H9 (cell line): ENCODE measurements around the gene NUP214. TPM values are rescaled to one million over a fixed set of nuclear protein-coding genes. Genes with fewer than 3 reads are reported as not detected.

Experiments used
- DNase-seq: peaks from one replicate; pipeline ENCODE4 v3.0.0-alpha.2; 2017
- H2AFZ ChIP-seq: one replicate; pipeline ENCODE4 v1.6.1; 2013; ENCODE audit warnings: mild to moderate bottlenecking, low read length, control low read depth, moderate library complexity
- H2AK5ac ChIP-seq: 2 replicates; pipeline ENCODE4 v1.6.1; 2013; ENCODE audit warnings: low read length, control low read depth, mixed read lengths; ENCODE audit not compliant: insufficient read length
- H2BK120ac ChIP-seq: one replicate; pipeline ENCODE4 v1.6.1; 2013; ENCODE audit warnings: low read depth, mild to moderate bottlenecking, low read length, control low read depth, inconsistent platforms; ENCODE audit not compliant: poor library complexity, severe bottlenecking
- H2BK12ac ChIP-seq: 2 replicates; pipeline ENCODE4 v1.6.1; 2013; ENCODE audit warnings: low read length, control low read depth, mixed read lengths, low read depth; ENCODE audit not compliant: insufficient read length
- H2BK15ac ChIP-seq: 2 replicates; pipeline ENCODE4 v1.6.1; 2013; ENCODE audit warnings: low read depth, low read length, control low read depth
- H2BK20ac ChIP-seq: one replicate; pipeline ENCODE4 v1.6.1; 2013; ENCODE audit warnings: low read depth, mild to moderate bottlenecking, low read length, control low read depth, inconsistent platforms; ENCODE audit not compliant: poor library complexity, severe bottlenecking
- H2BK5ac ChIP-seq: 2 replicates; pipeline ENCODE4 v1.6.1; 2013; ENCODE audit warnings: low read length, control low read depth, mixed read lengths; ENCODE audit not compliant: insufficient read length
- H3K14ac ChIP-seq: 2 replicates; pipeline ENCODE4 v1.6.1; 2013; ENCODE audit warnings: low read length, control low read depth; ENCODE audit not compliant: insufficient read depth
- H3K18ac ChIP-seq: 2 replicates; pipeline ENCODE4 v1.6.1; 2013; ENCODE audit warnings: low read depth, mild to moderate bottlenecking, mixed read lengths, low read length, control low read depth; ENCODE audit not compliant: insufficient read length
- H3K23ac ChIP-seq: 2 replicates; pipeline ENCODE4 v1.6.1; 2013; ENCODE audit warnings: low read length, control low read depth, mixed read lengths, low read depth; ENCODE audit not compliant: insufficient read length
- H3K23me2 ChIP-seq: 2 replicates; pipeline ENCODE4 v1.6.1; 2013; ENCODE audit warnings: low read depth, mild to moderate bottlenecking, mixed read lengths, low read length, control low read depth; ENCODE audit not compliant: insufficient read length, poor library complexity, severe bottlenecking
- H3K27ac ChIP-seq: 2 replicates; pipeline ENCODE4 v1.5.1; 2013; ENCODE audit warnings: low read length, control low read depth, mixed read lengths, low read depth; ENCODE audit not compliant: insufficient read length
- H3K27me3 ChIP-seq: 2 replicates; pipeline ENCODE4 v1.6.1; 2013; ENCODE audit warnings: low read length, control low read depth, inconsistent platforms; ENCODE audit not compliant: insufficient read depth
- H3K4ac ChIP-seq: 2 replicates; pipeline ENCODE4 v1.6.1; 2013; ENCODE audit warnings: low read depth, mild to moderate bottlenecking, control low read depth, inconsistent platforms, low read length, moderate library complexity
- H3K4me1 ChIP-seq: 2 replicates; pipeline ENCODE4 v1.6.1; 2013; ENCODE audit warnings: low read length, control low read depth, inconsistent platforms; ENCODE audit not compliant: insufficient read depth
- H3K4me2 ChIP-seq: 2 replicates; pipeline ENCODE4 v1.6.1; 2013; ENCODE audit warnings: low read length, control low read depth, mixed read lengths; ENCODE audit not compliant: insufficient read length, insufficient read depth
- H3K56ac ChIP-seq: 2 replicates; pipeline ENCODE4 v1.6.1; 2013; ENCODE audit warnings: low read depth, mild to moderate bottlenecking, mixed read lengths, low read length, control low read depth; ENCODE audit not compliant: insufficient read length
- H3K79me1 ChIP-seq: 2 replicates; pipeline ENCODE4 v1.6.1; 2013; ENCODE audit warnings: low read depth, mild to moderate bottlenecking, moderate library complexity, low read length, control low read depth, inconsistent platforms; ENCODE audit not compliant: insufficient read depth, poor library complexity, severe bottlenecking
- H3K79me2 ChIP-seq: 2 replicates; pipeline ENCODE4 v1.6.1; 2013; ENCODE audit warnings: low read length, control low read depth, inconsistent platforms; ENCODE audit not compliant: insufficient read depth
- H3K9ac ChIP-seq: 2 replicates; pipeline ENCODE4 v1.6.1; 2013; ENCODE audit warnings: low read length, control low read depth, mixed read lengths; ENCODE audit not compliant: insufficient read length; ENCODE audit errors: extremely low read depth
- H3K9me3 ChIP-seq: one replicate; pipeline ENCODE4 v1.6.1; 2013; ENCODE audit warnings: low read depth, low read length, inconsistent platforms; ENCODE audit not compliant: control insufficient read depth
- H3T11ph ChIP-seq: one replicate; pipeline ENCODE4 v1.6.1; 2013; ENCODE audit warnings: mild to moderate bottlenecking, low read length, control low read depth, inconsistent platforms
- H4K20me1 ChIP-seq: one replicate; pipeline ENCODE4 v1.6.1; 2013; ENCODE audit not compliant: control insufficient read depth, insufficient read length, insufficient read depth
- H4K5ac ChIP-seq: 2 replicates; pipeline ENCODE4 v1.6.1; 2013; ENCODE audit warnings: low read depth, mild to moderate bottlenecking, mixed read lengths, low read length, control low read depth; ENCODE audit not compliant: insufficient read length
- H4K8ac ChIP-seq: replicated peaks from 2 replicates; pipeline ENCODE4 v1.6.1; 2013; ENCODE audit warnings: low read length, control low read depth, mixed read lengths, low read depth; ENCODE audit not compliant: insufficient read length
- H4K91ac ChIP-seq: 2 replicates; pipeline ENCODE4 v1.6.1; 2013; ENCODE audit warnings: low read depth, mild to moderate bottlenecking, moderate library complexity, mixed read lengths, low read length, control low read depth; ENCODE audit not compliant: insufficient read length
- H3K27ac Mint-ChIP-seq, 3 experiments: 2 replicates in 2 of 3; 3 replicates in 1 of 3; pipeline ENCODE4 v1.8.0; 2020 to 2021; ENCODE audit warnings: mixed read lengths in 3 of 3, mild to moderate bottlenecking in 1 of 3, moderate library complexity in 1 of 3
- H3K27me3 Mint-ChIP-seq: 2 replicates; pipeline ENCODE4 v1.8.0; 2021; ENCODE audit warnings: low read depth, mild to moderate bottlenecking, moderate library complexity, mixed read lengths
- H3K36me3 Mint-ChIP-seq, 3 experiments: 2 replicates in 2 of 3; 3 replicates in 1 of 3; pipeline ENCODE4 v1.8.0; 2020 to 2021; ENCODE audit warnings: low read depth in 3 of 3, mixed read lengths in 3 of 3; ENCODE audit not compliant: insufficient read depth in 1 of 3
- H3K4me1 Mint-ChIP-seq, 2 experiments: 2 replicates each; pipeline ENCODE4 v1.8.0; 2020; ENCODE audit warnings: mixed read lengths in 2 of 2
- H3K4me3 Mint-ChIP-seq, 2 experiments: 2 replicates in 1 of 2; 3 replicates in 1 of 2; pipeline ENCODE4 v1.8.0; 2020 to 2021; ENCODE audit warnings: mild to moderate bottlenecking in 2 of 2, mixed read lengths in 2 of 2, moderate library complexity in 1 of 2
- H3K9me3 Mint-ChIP-seq, 2 experiments: 2 replicates in 1 of 2; 3 replicates in 1 of 2; pipeline ENCODE4 v1.8.0; 2020; ENCODE audit warnings: mild to moderate bottlenecking in 2 of 2, mixed read lengths in 2 of 2, moderate library complexity in 1 of 2
- WGBS: extraction: QIAGEN DNeasy Blood & Tissue Kit; methylation state at CpG from one replicate; pipeline ENCODE4 v1.1.7; 2013; ENCODE audit warnings: missing lambda C conversion rate, low lambda C conversion rate, mixed read lengths; ENCODE audit not compliant: insufficient read length; ENCODE audit errors: extremely low coverage; 5-methylcytosine and 5-hydroxymethylcytosine counted together
- total RNA-seq: library from RNA; stranded (reverse); gene quantifications from 2 replicates; pipeline ENCODE4 v1.2.1, GENCODE V29; 2021
- TF ChIP-seq, protein P1 (sequence below): fragments of 200-600 bp; sonication (generic); conservative IDR thresholded peaks from 3 replicates; pipeline ENCODE4 v1.8.0; 2021; ENCODE audit warnings: antibody characterized with exemption, mild to moderate bottlenecking

The NUP214 gene
- total RNA-seq, 1 experiment from 2014 or later: 53.8 TPM

DNA sequence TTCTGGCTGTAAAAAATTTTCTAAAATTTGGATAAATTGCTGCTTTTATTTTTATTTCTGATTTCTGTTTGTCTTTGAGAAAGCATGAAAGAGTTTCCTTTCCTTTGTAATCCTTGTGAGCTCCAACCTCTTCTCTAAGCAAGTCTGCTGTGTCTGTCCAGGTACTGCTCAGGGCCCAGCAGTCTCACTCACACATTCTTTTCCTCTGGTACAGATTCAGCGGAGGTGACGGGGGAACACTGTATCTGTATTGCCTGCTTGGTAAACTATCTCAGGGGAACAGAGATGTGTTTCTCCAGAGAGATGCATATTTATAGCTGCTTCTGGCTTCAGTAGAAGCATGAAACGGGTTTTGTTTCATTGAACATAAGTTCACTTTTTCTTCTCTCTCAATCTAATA lies 60.5 kb downstream of the NUP214 start:
- H3K27me3 ChIP-seq: no peaks in the 10 kb centered on the region
- no peak overlapping the region for H4K5ac ChIP-seq
- Mint-ChIP-seq H3K9me3 (no peaks in the 10 kb centered on the region), H3K4me3 (no peak overlapping the region), H3K36me3 (peaks cover 11 to 52% (median 48%) of the 10 kb centered on the region in 3 experiments; a peak in 6 of 7 replicates), H3K27ac (no peak overlapping the region), H3K4me1 (no peaks in the 10 kb centered on the region), H3K27me3 (no peaks in the 10 kb centered on the region)
- TF ChIP-seq, protein P1, sequence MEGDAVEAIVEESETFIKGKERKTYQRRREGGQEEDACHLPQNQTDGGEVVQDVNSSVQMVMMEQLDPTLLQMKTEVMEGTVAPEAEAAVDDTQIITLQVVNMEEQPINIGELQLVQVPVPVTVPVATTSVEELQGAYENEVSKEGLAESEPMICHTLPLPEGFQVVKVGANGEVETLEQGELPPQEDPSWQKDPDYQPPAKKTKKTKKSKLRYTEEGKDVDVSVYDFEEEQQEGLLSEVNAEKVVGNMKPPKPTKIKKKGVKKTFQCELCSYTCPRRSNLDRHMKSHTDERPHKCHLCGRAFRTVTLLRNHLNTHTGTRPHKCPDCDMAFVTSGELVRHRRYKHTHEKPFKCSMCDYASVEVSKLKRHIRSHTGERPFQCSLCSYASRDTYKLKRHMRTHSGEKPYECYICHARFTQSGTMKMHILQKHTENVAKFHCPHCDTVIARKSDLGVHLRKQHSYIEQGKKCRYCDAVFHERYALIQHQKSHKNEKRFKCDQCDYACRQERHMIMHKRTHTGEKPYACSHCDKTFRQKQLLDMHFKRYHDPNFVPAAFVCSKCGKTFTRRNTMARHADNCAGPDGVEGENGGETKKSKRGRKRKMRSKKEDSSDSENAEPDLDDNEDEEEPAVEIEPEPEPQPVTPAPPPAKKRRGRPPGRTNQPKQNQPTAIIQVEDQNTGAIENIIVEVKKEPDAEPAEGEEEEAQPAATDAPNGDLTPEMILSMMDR: no peak
- H3K14ac ChIP-seq: no peak overlapping the region
- H3K4ac ChIP-seq: no peak overlapping the region
- no peak overlapping the region for H3K4me2 ChIP-seq
- no peaks in the 10 kb centered on the region for H3K23me2 ChIP-seq
- no peak overlapping the region for H3K27ac ChIP-seq
- no peak overlapping the region for H3K9ac ChIP-seq
- no CpG with 5 or more reads among the region's 3 CpGs for WGBS
- no peaks in the 10 kb centered on the region for H3K9me3 ChIP-seq
- H2BK5ac ChIP-seq: no peak overlapping the region
- no peak overlapping the region for H3K56ac ChIP-seq
- H2BK15ac ChIP-seq: no peak overlapping the region
- DNase-seq: no peak
- no peaks in the 10 kb centered on the region for H3K79me1 ChIP-seq
- H2BK12ac ChIP-seq: no peak overlapping the region
- H4K91ac ChIP-seq: no peak overlapping the region
- H2BK120ac ChIP-seq: no peak overlapping the region
- H2AFZ ChIP-seq: no peak overlapping the region
- H3K23ac ChIP-seq: no peak overlapping the region
- H3K79me2 ChIP-seq: no peaks in the 10 kb centered on the region
- no peak overlapping the region for H3T11ph ChIP-seq
- no peak overlapping the region for H4K8ac ChIP-seq
- no peak overlapping the region for H2AK5ac ChIP-seq
- H4K20me1 ChIP-seq: no peaks in the 10 kb centered on the region
- no peaks in the 10 kb centered on the region for H3K4me1 ChIP-seq
- no peak overlapping the region for H3K18ac ChIP-seq
- H2BK20ac ChIP-seq: no peak overlapping the region
